Stimulated activated naive B cell treated with anti-CD40 and anti-IgM and Interleukin-4, amounts not matched to agents 10 μg/mL and 1 μg/mL and 100 μg/mL, for 72 hours (primary cell): ENCODE data around the gene RCOR3.
"Not testable (repeated sequence)": the region's sequence is repeated elsewhere in the genome, so short reads cannot be mapped to it uniquely, and the experiment has no call there.

ENCODE experiments used
- ATAC-seq, 2 donors: fragments of 150-1000 bp; cut with Tn5 transposase; replicated peaks; 2 replicates each; pipeline ENCODE4 v1.10.0; 2021; ENCODE audit warnings: moderate library complexity in 1 of 2
- DNase-seq: peaks from one replicate; pipeline ENCODE4 v3.0.0; 2021
- H3K27ac Mint-ChIP-seq: one replicate; pipeline ENCODE4 v1.8.0; 2022; ENCODE audit warnings: mild to moderate bottlenecking, mixed read lengths
- H3K27me3 Mint-ChIP-seq, 2 donors: one replicate each; pipeline ENCODE4 v1.8.0; 2022; ENCODE audit warnings: mixed read lengths in 2 of 2
- H3K36me3 Mint-ChIP-seq, 2 donors: one replicate each; pipeline ENCODE4 v1.8.0; 2022; ENCODE audit warnings: mixed read lengths in 2 of 2, mild to moderate bottlenecking in 1 of 2
- H3K4me1 Mint-ChIP-seq, 2 donors: one replicate each; pipeline ENCODE4 v1.8.0; 2022; ENCODE audit warnings: mixed read lengths in 2 of 2, mild to moderate bottlenecking in 1 of 2
- H3K4me3 Mint-ChIP-seq, 2 donors: one replicate each; pipeline ENCODE4 v1.8.0; 2022; ENCODE audit warnings: mild to moderate bottlenecking in 2 of 2, mixed read lengths in 2 of 2, moderate library complexity in 1 of 2
- H3K9me3 Mint-ChIP-seq, 2 donors: one replicate each; pipeline ENCODE4 v1.8.0; 2022; ENCODE audit warnings: mixed read lengths in 2 of 2, mild to moderate bottlenecking in 1 of 2

The RCOR3 gene

GRCh38 chr1:211258756-211259637, at the start of gene RCOR3:
RCOR3 (plus strand) TSS chr1:211259366; CDS start chr1:211259561, 195 bp downstream.
- no peaks in the 10 kb centered on the region for H3K9me3 Mint-ChIP-seq

DNA sequence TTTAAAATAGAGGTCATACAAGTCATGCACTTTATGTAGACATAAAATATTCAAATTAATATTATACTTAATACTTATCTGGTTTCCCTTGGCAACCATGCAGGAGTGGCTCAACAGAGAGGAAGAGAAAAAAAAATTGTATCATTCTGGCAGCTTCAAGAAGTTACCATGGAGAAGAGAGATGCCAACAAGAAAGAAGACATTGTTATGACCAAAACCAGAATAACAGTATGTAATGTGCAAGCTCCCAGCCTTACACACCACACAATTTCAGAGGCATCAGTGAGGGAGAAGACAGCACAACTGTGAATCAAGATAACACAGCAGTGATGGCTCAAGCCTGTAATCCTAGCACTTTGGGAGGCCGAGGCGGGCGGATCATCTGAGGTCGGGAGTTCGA, 49.1 kb upstream of the RCOR3 start:
- peaks cover 8 to 12% of the 10 kb centered on the region in 2 donors for H3K27me3 Mint-ChIP-seq
- no peaks in the 10 kb centered on the region for H3K36me3 Mint-ChIP-seq
- no peak for DNase-seq
- ATAC-seq = no peak
- no peaks in the 10 kb centered on the region for H3K4me1 Mint-ChIP-seq
- no peak overlapping the region for H3K4me3 Mint-ChIP-seq
- H3K27ac Mint-ChIP-seq = no peak overlapping the region
- H3K9me3 Mint-ChIP-seq = peaks cover 4 to 7% of the 10 kb centered on the region in 2 donors

More at GRCh38 chr1:211258756-211259637, at the start of gene RCOR3:
- peaks cover 4 to 7% of the 10 kb centered on the region in 2 donors for H3K36me3 Mint-ChIP-seq
- ATAC-seq = peak; percentile 76 to 79
- peak within 1 kb of the TSS; percentile 99 for H3K27ac Mint-ChIP-seq
- no peaks in the 10 kb centered on the region for H3K27me3 Mint-ChIP-seq
- peak; percentile 89 for DNase-seq
- peak within 1 kb of the TSS; percentile 95 to 96 for H3K4me3 Mint-ChIP-seq
- H3K4me1 Mint-ChIP-seq = peaks cover 6 to 27% of the 10 kb centered on the region in 2 donors

DNA sequence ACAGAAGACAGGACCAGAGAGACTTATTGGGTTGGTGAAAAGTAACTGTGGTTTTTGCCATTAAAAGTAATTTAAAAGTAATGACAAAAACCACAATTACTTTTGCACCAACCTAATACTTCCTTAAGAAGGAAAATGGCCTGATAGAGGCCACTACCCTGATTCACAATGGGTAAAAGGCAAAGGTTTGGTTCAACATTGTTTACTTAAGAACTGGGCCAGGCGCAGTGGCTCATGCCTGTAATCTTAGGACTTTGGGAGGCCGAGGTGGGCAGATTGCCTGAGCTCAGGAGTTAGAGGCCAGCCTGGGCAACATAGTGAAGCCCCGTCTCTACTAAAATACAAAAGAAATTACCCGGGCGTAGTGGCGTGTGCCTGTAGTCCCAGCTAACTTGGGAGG, 48.2 kb upstream of the RCOR3 start:
- DNase-seq = no peak
- H3K27ac Mint-ChIP-seq = no peak overlapping the region
- no peak overlapping the region for H3K4me3 Mint-ChIP-seq
- H3K4me1 Mint-ChIP-seq = no peaks in the 10 kb centered on the region
- no peak for ATAC-seq
- H3K27me3 Mint-ChIP-seq = peaks cover 6 to 7% of the 10 kb centered on the region in 2 donors
- no peaks in the 10 kb centered on the region for H3K36me3 Mint-ChIP-seq
- H3K9me3 Mint-ChIP-seq = peaks cover 4 to 7% of the 10 kb centered on the region in 2 donors

- Mint-ChIP-seq H3K36me3 (no peaks in the 10 kb centered on the region), H3K9me3 (no peaks in the 10 kb centered on the region), H3K4me1 (no peaks in the 10 kb centered on the region), H3K27me3 (peaks cover 0 to 6% of the 10 kb centered on the region in 2 donors), H3K4me3 (no peak overlapping the region), H3K27ac (no peak overlapping the region)
- ATAC-seq (no peak), DNase-seq (no peak)
Measured at GRCh38 chr1:211213702-211214101, 45.5 kb upstream of the RCOR3 start.

DNA sequence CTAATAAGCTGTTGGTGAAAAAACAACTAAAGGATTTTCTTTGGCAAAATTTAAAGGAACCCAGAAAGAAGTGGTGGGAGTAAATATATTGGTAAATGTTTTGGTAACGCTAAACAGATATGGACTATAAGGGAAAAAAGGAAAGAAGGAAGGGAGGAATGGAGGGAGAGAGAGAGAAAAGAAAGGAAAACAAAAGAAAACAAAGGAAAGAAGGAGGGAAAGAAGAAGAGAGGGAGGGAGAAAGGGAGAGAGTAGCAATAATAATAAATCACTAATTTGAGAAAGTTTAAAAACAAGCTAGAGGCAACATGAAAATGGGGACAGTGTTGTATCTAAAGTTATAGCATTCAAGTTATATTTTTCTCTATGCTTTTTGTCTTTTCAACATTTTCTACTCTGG, 43.6 kb upstream of the RCOR3 start:
- H3K4me3 Mint-ChIP-seq = no peak overlapping the region
- peaks cover 4 to 18% of the 10 kb centered on the region in 2 donors for H3K27me3 Mint-ChIP-seq
- no peak overlapping the region for H3K27ac Mint-ChIP-seq
- peaks cover 0 to 2% of the 10 kb centered on the region in 2 donors for H3K9me3 Mint-ChIP-seq
- no peaks in the 10 kb centered on the region for H3K4me1 Mint-ChIP-seq
- ATAC-seq (no peak), DNase-seq (no peak)
- H3K36me3 Mint-ChIP-seq = no peaks in the 10 kb centered on the region

- no peak overlapping the region for H3K4me3 Mint-ChIP-seq
- H3K36me3 Mint-ChIP-seq = no peaks in the 10 kb centered on the region
- peaks cover 4 to 19% of the 10 kb centered on the region in 2 donors for H3K27me3 Mint-ChIP-seq
- DNase-seq (no peak), ATAC-seq (no peak)
- no peak overlapping the region for H3K27ac Mint-ChIP-seq
- no peaks in the 10 kb centered on the region for H3K4me1 Mint-ChIP-seq
- H3K9me3 Mint-ChIP-seq = peaks cover 0 to 2% of the 10 kb centered on the region in 2 donors
Measured at GRCh38 chr1:211217392-211217791, 41.8 kb upstream of the RCOR3 start.

- not testable (repeated sequence) for H3K36me3 Mint-ChIP-seq, H3K9me3 Mint-ChIP-seq, ATAC-seq, H3K4me3 Mint-ChIP-seq, DNase-seq, H3K4me1 Mint-ChIP-seq, H3K27ac Mint-ChIP-seq
- peaks cover 9 to 23% of the 10 kb centered on the region in 2 donors for H3K27me3 Mint-ChIP-seq
Measured at GRCh38 chr1:211222469-211223234, 36.5 kb upstream of the RCOR3 start.

DNA sequence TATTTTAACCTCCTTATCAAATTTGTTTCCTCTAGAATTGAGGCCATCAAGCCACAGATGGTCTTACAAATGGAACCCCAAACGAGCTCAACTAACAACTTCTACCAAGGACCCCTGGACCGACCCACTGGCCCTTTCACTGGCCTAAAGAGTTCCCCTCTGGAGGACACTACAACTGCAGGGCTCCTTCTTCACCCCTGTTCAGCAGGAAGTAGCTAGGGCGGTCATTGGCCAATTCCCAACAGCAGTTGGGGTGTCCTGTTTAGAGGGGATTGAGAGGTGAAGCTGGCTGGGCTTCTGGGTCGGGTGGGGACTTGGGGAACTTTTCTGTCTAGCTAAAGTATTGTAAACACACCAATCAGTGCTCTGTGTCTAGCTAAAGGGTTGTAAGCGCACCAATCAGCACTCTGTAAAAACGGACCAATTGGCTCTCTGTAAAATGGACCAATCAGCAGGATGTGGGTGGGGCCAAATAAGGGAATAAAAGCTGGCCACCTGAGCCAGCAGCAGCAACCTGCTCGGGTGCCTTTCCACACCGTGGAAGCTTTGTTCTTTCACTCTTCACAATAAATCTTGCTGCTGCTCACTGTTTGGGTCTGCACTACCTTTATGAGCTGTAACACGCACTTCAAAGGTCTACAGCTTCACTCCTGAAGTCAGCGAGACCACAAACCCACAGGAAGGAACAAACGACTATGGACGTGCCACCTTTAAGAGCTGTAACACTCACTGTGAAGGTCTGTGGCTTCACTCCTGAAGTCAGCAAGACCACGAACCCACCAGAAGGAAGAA, 30.4 kb upstream of the RCOR3 start:
- peaks cover 9 to 10% of the 10 kb centered on the region in 2 donors for H3K4me1 Mint-ChIP-seq
- peak overlapping the region in 1 of 2 donors; percentile 12 for H3K4me3 Mint-ChIP-seq
- H3K9me3 Mint-ChIP-seq, H3K27me3 Mint-ChIP-seq, H3K36me3 Mint-ChIP-seq, ATAC-seq, DNase-seq, H3K27ac Mint-ChIP-seq: not testable (repeated sequence)

- no peak for DNase-seq
Measured at GRCh38 chr1:211229365-211229759, 29.8 kb upstream of the RCOR3 start.

GRCh38 chr1:211231873-211232272, 27.3 kb upstream of the RCOR3 start:
- Mint-ChIP-seq H3K27ac (no peak overlapping the region), H3K9me3 (peaks cover 0 to 3% of the 10 kb centered on the region in 2 donors), H3K27me3 (no peaks in the 10 kb centered on the region), H3K36me3 (no peaks in the 10 kb centered on the region), H3K4me3 (no peak overlapping the region), H3K4me1 (peaks cover 9 to 10% of the 10 kb centered on the region in 2 donors)
- no peak for ATAC-seq
- DNase-seq = no peak

More at GRCh38 chr1:211229365-211229759, 29.8 kb upstream of the RCOR3 start:
- H3K27me3 Mint-ChIP-seq = no peaks in the 10 kb centered on the region
- H3K36me3 Mint-ChIP-seq = no peaks in the 10 kb centered on the region
- H3K4me3 Mint-ChIP-seq = no peak overlapping the region
- H3K9me3 Mint-ChIP-seq = peaks cover 0 to 3% of the 10 kb centered on the region in 2 donors
- ATAC-seq = no peak
- peaks cover 9 to 10% of the 10 kb centered on the region in 2 donors for H3K4me1 Mint-ChIP-seq
- H3K27ac Mint-ChIP-seq = no peak overlapping the region

GRCh38 chr1:211236633-211237320, 22.4 kb upstream of the RCOR3 start:
- ATAC-seq (no peak), DNase-seq (no peak)
- H3K4me3 Mint-ChIP-seq = no peak overlapping the region
- no peaks in the 10 kb centered on the region for H3K9me3 Mint-ChIP-seq
- peaks cover 5 to 6% of the 10 kb centered on the region in 2 donors for H3K27me3 Mint-ChIP-seq
- no peak overlapping the region for H3K27ac Mint-ChIP-seq
- H3K36me3 Mint-ChIP-seq = no peaks in the 10 kb centered on the region
- no peaks in the 10 kb centered on the region for H3K4me1 Mint-ChIP-seq

- no peak overlapping the region for H3K4me3 Mint-ChIP-seq
Measured at GRCh38 chr1:211237579-211237978, 21.6 kb upstream of the RCOR3 start.

GRCh38 chr1:211240567-211240966, 18.6 kb upstream of the RCOR3 start:
- not testable (repeated sequence) for H3K4me3 Mint-ChIP-seq, H3K27ac Mint-ChIP-seq
- peaks cover 11 to 12% of the 10 kb centered on the region in 2 donors for H3K27me3 Mint-ChIP-seq

More at GRCh38 chr1:211237579-211237978, 21.6 kb upstream of the RCOR3 start:
- Mint-ChIP-seq H3K27ac (no peak overlapping the region), H3K4me1 (no peaks in the 10 kb centered on the region), H3K36me3 (no peaks in the 10 kb centered on the region), H3K9me3 (no peaks in the 10 kb centered on the region), H3K27me3 (peaks cover 5 to 6% of the 10 kb centered on the region in 2 donors)
- ATAC-seq (no peak), DNase-seq (no peak)

More at GRCh38 chr1:211240567-211240966, 18.6 kb upstream of the RCOR3 start:
- H3K9me3 Mint-ChIP-seq, H3K4me1 Mint-ChIP-seq, DNase-seq, ATAC-seq, H3K36me3 Mint-ChIP-seq: not testable (repeated sequence)
